GM12874 (cell line): ENCODE results near the gene ABHD17B.

Experiments used
- CTCF ChIP-seq: IDR thresholded peaks from 2 replicates; pipeline ENCODE4 v1.5.1; 2011; ENCODE audit warnings: low read depth, mild to moderate bottlenecking, control low read depth, low read length, moderate library complexity; ENCODE audit not compliant: insufficient read depth

Gene ABHD17B

GRCh38 chr9:71850996-71851395, 60.0 kb downstream of the ABHD17B start:
- no peak for TF ChIP-seq CTCF

GRCh38 chr9:71847892-71848291, 63.1 kb downstream of the ABHD17B start:
- TF ChIP-seq CTCF, result no peak

- no peak for TF ChIP-seq CTCF
These were observed 66.2 kb downstream of the ABHD17B start for GRCh38 chr9:71844808-71845207.

- TF ChIP-seq CTCF, result no peak
These were observed 71.3 kb downstream of the ABHD17B start for GRCh38 chr9:71839668-71840067.

GRCh38 chr9:71835596-71835995, 75.4 kb downstream of the ABHD17B start:
- no peak for TF ChIP-seq CTCF

GRCh38 chr9:71830929-71831328, 80.1 kb downstream of the ABHD17B start:
- no peak for TF ChIP-seq CTCF

- no peak for TF ChIP-seq CTCF
These were observed 80.8 kb downstream of the ABHD17B start for GRCh38 chr9:71830153-71830552.

- no peak for TF ChIP-seq CTCF
These were observed 84.7 kb downstream of the ABHD17B start for GRCh38 chr9:71826279-71826678.
